HG02938 (cell line): ENCODE results near the gene TLCD2.
"Not testable (repeated sequence)": the region's sequence is repeated elsewhere in the genome, so short reads cannot be mapped to it uniquely, and the experiment has no call there.

Source experiments
- ATAC-seq: cut with Tn5 transposase; IDR thresholded peaks from one replicate; pipeline ENCODE4 v1.9.1; 2021; ENCODE audit warnings: mild to moderate bottlenecking, moderate library complexity; ENCODE audit not compliant: unreplicated experiment

Gene TLCD2

GRCh38 chr17:1718362-1719165, 8.4 kb upstream of the TLCD2 start:
- no peak for ATAC-seq

- ATAC-seq, result peak; percentile 41
These were observed 6.9 kb upstream of the TLCD2 start for GRCh38 chr17:1716912-1717695.

- peak; percentile 80 for ATAC-seq
These were observed 6.1 kb upstream of the TLCD2 start for GRCh38 chr17:1716076-1716911.

GRCh38 chr17:1715803-1716075, 5.6 kb upstream of the TLCD2 start:
- ATAC-seq, result no peak

GRCh38 chr17:1714980-1715802, 5.0 kb upstream of the TLCD2 start:
- ATAC-seq, result no peak

DNA sequence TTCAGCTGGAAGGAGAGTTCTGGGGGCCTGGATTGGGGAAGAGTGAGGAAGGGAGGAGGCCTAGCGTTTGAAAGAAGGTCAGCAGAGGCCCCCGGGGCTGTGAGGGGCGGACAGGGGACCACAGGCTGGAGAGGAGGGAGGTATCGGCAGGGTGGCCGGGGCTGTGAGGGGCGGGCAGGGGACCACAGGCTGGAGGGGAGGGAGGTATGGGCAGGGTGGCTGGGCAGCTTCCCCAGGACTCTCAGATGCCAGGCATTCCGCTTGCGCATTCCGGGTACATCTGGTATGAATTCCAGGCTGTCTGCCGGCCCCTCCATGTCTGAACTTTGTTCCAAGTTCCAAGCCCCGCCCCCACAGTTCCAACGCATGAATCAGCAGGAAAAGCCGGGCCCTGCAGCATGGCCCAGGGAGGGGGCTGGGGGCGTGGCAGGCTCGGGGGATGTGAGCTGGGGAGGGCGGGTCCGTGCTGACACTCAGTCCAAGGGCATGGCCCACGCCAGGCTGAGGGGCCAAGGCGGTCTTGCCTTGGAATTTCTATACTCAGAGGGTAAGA, 4.3 kb upstream of the TLCD2 start:
- ATAC-seq, result no peak

GRCh38 chr17:1713878-1714426, 3.8 kb upstream of the TLCD2 start:
- no peak for ATAC-seq

DNA sequence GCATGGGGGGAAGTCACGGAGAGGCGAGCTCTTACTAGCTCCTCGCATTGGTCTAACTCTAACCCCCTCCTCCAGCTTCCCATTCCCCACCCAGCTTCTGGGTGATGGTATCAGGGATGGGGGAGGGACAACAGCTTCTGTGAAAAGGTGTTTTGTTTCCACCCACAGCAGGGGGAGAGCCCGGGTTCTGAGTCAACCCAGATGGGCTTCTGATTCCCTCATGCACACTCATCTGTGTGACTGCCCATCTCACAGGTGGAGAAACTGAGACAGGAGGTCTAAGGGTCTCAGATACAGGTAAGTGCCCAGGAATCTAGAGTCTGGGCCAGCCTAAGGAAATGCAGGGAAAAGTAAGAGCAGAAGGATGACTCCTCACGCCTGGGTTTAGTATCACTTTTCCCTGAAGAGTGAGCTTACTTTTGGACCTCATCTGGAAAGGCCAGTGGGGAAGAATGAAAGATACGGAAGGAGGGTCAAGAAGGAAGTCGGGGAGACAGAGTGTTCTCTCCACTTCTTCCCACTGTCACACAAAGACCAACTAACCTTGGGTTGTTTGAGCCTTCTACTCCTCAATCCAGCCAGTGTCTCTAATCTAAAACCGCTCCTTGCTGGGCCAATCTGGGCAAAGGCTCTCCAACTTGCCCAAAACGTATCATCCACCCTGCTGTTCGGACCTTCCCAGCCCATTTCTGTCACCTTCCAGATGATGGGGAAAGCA, 3.1 kb upstream of the TLCD2 start:
- ATAC-seq, result no peak

GRCh38 chr17:1712271-1712670, 2.1 kb upstream of the TLCD2 start:
- ATAC-seq, result no peak

- ATAC-seq, result no peak
These were observed 1.6 kb upstream of the TLCD2 start for GRCh38 chr17:1711804-1712203.

DNA sequence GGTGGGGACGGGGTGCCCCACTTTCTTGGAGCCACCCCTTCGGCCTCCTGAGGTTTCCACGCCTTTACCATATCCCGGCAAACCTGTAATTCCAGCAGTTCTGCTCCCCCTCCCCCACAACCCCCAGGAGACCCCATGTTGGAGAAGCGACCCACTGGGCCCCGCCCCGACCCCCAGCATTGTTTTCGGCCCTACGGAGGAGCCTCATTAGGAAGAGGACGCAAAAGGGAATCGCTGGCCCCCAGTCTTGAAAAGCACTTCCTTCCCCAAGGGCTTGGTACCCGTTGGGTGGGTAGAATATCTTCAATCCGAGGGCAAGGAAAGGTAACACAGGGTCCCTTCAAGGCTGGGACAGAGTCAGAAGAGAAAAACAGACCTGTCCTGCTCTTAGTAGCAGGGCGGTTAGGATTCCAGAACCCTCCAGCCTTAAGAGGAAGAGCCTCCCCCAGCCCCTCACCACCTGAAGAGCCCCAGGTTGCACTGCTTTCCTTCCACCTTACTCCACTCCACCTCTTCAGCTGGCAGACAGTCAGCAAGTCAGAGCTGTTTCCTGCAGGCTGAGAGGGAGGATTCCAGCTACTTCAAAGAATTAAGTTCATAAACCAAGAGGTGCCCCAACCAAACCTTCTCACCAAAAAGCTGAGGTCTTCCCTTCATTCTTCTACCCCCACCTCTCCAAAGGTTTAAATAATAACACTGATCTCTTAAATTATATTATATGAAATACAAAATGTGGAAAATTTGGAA, 803 bp upstream of the TLCD2 start:
- no peak for ATAC-seq

GRCh38 chr17:1709403-1709951, 700 bp downstream of the TLCD2 start:
- ATAC-seq, result no peak

DNA sequence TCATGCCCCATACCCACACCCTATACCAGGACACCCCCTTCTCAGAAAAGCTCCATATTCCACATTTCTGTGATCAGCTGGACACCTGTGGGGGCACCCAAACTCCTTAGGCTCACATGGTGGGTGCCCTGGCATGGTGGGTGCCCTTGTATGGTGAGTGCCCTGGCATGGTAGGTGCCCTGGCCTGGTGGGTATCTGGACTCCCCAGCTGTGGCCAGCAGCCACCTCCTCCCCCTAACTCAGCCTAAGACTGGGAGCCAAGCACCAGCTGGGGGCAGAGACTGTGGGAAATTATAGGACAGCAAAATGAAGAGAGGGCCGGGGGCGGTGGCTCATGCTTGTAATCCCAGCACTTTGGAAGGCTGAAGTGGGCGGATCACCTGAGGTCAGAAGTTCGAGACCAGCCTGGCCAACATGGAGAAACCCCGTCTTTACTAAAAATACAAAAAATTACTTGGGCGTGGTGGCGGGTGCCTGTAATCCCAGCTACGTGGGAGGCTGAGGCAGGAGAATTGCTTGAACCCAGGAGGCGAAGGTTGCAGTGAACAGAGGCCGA, 1.3 kb downstream of the TLCD2 start:
- not testable (repeated sequence) for ATAC-seq

DNA sequence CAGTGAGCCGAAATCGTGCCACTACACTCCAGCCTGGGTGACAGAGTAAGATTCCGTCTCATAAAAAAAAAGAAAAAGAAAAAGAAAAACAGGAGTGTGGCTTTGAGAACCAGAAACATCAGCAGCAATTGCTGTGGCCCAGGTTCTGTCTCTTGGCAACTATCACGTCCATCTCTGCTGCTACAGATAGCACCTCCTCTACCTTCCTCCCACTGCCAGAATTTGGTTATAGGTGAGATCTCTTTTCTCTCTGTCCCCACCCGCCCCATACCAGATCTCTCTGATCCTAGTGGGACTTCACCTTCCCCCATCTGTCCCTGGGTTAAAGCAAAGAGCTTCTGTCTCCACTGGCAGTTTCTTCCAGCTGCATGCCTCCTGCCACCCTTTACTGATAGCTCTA, 3.1 kb downstream of the TLCD2 start:
- ATAC-seq, result no peak

DNA sequence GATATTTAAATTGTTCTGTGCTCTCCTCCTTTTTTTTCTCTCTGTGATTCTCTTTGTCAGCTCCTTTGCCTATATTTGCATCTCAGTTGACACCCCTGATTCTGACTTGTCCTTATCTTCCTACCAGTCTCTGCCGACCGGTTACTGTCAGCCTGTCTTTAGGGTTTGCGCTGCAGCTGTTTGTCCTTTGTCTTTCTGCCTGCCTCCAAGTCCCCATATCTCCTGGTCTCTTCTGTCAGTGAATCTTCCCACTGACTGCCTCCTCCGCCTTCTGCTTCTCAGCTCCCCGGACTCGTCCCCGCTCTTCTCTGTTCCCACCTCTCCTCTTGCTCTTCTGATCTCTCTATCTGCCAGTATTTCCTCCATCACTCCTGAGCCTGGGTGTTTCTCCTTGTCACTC, 5.2 kb downstream of the TLCD2 start:
- no peak for ATAC-seq

DNA sequence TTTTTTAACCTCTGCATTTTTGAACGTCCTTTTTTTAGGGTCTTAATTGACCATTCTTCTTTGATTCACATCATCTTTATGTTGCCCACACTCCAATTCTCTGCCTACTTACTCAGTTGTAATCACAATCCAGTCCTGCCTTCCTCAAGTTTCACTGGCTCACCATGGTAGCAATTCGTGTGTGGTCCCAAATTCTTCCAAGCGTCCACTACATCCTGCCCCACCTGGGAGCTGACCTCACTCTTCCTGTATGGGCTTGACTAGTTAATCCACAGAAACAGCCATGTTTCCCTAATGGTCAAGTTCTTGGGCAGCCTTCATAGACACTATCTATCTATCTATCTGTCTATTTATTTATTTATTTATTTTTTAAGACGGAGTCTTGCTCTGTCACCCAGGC, 7.1 kb downstream of the TLCD2 start:
- no peak for ATAC-seq

DNA sequence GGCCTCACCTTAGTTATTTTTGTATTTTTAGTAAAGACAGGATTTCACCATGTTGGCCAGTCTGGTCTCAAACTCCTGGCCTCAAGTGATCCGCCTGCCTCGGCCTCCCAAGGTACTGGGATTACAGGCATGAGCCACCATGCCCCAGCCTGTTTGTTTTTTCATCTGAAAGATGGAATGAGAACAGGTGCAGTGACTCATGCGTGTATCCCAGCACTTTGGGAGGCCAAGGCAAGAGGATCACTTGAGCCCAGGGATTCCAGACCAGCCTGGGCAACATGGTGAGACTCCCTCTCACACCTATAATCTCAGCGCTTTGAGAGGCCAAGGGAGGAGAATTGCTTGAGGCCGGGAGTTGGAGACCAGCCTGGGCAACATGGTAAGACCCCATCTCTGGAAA, 10.3 kb downstream of the TLCD2 start:
- not testable (repeated sequence) for ATAC-seq

GRCh38 chr17:1697681-1698080, 12.5 kb downstream of the TLCD2 start:
- no peak for ATAC-seq
